K562 treated with DMSO at 1 percent for 12 hours (cell line): ENCODE measurements around the gene CLEC12A. TPM values are rescaled to one million over a fixed set of nuclear protein-coding genes. Genes with fewer than 3 reads are reported as not detected.

Source experiments
- total RNA-seq: library from RNA; unstranded; fragments of 300-600 nt; gene quantifications from 2 replicates; pipeline ENCODE4 v1.2.3, GENCODE V29; 2022; ENCODE audit not compliant: insufficient read depth

The CLEC12A gene
- total RNA-seq: not detected in 2 replicates

DNA sequence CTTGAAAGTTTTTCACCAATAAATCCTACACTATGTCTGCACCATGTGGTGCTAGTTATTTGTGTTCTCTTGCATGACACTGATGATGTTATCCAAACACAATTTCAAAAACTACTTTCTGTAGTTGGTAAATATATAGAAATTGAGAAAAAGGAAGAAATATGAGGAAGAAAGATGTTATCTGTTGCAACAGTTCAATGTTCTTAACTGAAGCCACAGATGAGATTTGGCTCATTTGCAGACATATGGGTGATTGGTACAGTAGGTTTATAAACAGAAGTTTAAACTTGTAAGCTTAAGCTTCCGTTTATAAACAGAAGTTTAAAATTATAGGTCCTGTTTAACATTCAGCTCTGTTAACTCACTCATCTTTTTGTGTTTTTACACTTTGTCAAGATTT lies at the start of gene CLEC12A:
Gene CLEC12A, plus strand, starts transcription at position 229 of the 400 bp plus-strand sequence. CDS start 188 bp downstream, outside the sequence.

GRCh38 chr12:9932270-9932669 lies 38.9 kb upstream of the CLEC12A start, which contains the start of gene CLEC2A:
TSS of gene CLEC2A (minus strand) at chr12:9932370. CDS start at chr12:9932329, 41 bp downstream.

DNA sequence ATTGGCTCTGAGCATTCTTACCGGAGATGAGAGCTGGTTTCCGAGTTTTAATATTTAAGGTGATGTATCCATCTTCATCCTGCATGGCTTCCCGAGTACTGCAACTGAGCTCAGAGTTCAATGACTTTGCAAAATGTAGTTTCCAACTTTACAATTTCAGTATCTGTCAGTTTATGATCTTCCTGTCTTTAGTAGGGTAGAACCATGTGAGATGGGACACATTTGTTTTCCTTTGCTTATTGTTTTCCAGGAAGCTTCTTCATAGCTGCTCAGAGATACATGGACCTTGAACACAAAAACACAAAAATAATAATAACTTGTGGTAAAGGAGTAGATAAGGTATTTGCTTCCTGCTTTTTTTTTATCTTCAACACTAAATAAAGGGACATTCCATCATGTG lies 27.8 kb downstream of the CLEC12A start, which contains the start of gene CLEC1B:
Gene CLEC1B, minus strand, starts transcription at position 106 of the 400 bp plus-strand sequence. Its CDS starts 21 bp downstream, at position 85.

GRCh38 chr12:10030446-10030845 lies 59.2 kb downstream of the CLEC12A start, which contains the start of gene CLEC9A:
TSS of gene CLEC9A (plus strand) at chr12:10030682. CDS start at chr12:10052688, 22,006 bp downstream.

Other genes with a start within 250 kb of the CLEC12A start
- not detected in 2 replicates for gene CLECL1, start 238.3 kb upstream of the CLEC12A start, total RNA-seq
- 12.1 and 23.8 TPM in 2 replicates for gene CD69, start 210.5 kb upstream of the CLEC12A start, total RNA-seq
- not detected in 2 replicates for gene KLRF1, start 143.9 kb upstream of the CLEC12A start, total RNA-seq
- gene CLEC2B, start 102.1 kb upstream of the CLEC12A start, total RNA-seq: 1.2 and 1.4 TPM in 2 replicates
- gene KLRF2, start 89.9 kb upstream of the CLEC12A start, total RNA-seq: not detected in 2 replicates
- gene CLEC2A, start 39.0 kb upstream of the CLEC12A start, total RNA-seq: not detected in 2 replicates
- gene CLEC1B, start 27.7 kb downstream of the CLEC12A start, total RNA-seq: not detected in 2 replicates
- gene CLEC12B, start 39.2 kb downstream of the CLEC12A start, total RNA-seq: not detected in 2 replicates
- gene CLEC9A, start 59.3 kb downstream of the CLEC12A start, total RNA-seq: not detected in 2 replicates
- gene CLEC1A, start 127.6 kb downstream of the CLEC12A start, total RNA-seq: not detected in 2 replicates
- not detected in 2 replicates for gene CLEC7A, start 158.8 kb downstream of the CLEC12A start, total RNA-seq
- gene OLR1, start 200.7 kb downstream of the CLEC12A start, total RNA-seq: not detected in 2 replicates
- not detected in 2 replicates for gene TMEM52B, start 207.6 kb downstream of the CLEC12A start, total RNA-seq
- gene GABARAPL1, start 241.5 kb downstream of the CLEC12A start, total RNA-seq: 14.5 and 33.0 TPM in 2 replicates